Dendritic cell treated with granulocyte-macrophage colony-stimulating factor and Interleukin-4, amounts not matched to agents 40 ng/mL and 50 ng/mL, for 4 days (primary cell): Measurements from ENCODE around the gene TIGAR.
A peak's percentile ranks its signal among the peaks of the same experiment; 100 is the strongest.

Experiments
- H3K27ac Mint-ChIP-seq: one replicate; pipeline ENCODE4 v1.8.0; 2022; ENCODE audit warnings: mild to moderate bottlenecking, mixed read lengths
- H3K27me3 Mint-ChIP-seq: one replicate; pipeline ENCODE4 v1.8.0; 2022; ENCODE audit warnings: mild to moderate bottlenecking, mixed read lengths
- H3K36me3 Mint-ChIP-seq: one replicate; pipeline ENCODE4 v1.8.0; 2022; ENCODE audit warnings: low read depth, mixed read lengths
- H3K4me1 Mint-ChIP-seq: one replicate; pipeline ENCODE4 v1.8.0; 2022; ENCODE audit warnings: low read depth, mixed read lengths
- H3K4me3 Mint-ChIP-seq: one replicate; pipeline ENCODE4 v1.8.0; 2022; ENCODE audit warnings: mild to moderate bottlenecking, moderate library complexity, mixed read lengths
- H3K9me3 Mint-ChIP-seq: one replicate; pipeline ENCODE4 v1.8.0; 2022; ENCODE audit warnings: mixed read lengths
- intact Hi-C: fragments of 100-400 bp; cut with micrococcal nuclease; formaldehyde crosslinking; loops from one replicate; pipeline ENCODE4 v1.15.0; 2022

TIGAR gene

DNA sequence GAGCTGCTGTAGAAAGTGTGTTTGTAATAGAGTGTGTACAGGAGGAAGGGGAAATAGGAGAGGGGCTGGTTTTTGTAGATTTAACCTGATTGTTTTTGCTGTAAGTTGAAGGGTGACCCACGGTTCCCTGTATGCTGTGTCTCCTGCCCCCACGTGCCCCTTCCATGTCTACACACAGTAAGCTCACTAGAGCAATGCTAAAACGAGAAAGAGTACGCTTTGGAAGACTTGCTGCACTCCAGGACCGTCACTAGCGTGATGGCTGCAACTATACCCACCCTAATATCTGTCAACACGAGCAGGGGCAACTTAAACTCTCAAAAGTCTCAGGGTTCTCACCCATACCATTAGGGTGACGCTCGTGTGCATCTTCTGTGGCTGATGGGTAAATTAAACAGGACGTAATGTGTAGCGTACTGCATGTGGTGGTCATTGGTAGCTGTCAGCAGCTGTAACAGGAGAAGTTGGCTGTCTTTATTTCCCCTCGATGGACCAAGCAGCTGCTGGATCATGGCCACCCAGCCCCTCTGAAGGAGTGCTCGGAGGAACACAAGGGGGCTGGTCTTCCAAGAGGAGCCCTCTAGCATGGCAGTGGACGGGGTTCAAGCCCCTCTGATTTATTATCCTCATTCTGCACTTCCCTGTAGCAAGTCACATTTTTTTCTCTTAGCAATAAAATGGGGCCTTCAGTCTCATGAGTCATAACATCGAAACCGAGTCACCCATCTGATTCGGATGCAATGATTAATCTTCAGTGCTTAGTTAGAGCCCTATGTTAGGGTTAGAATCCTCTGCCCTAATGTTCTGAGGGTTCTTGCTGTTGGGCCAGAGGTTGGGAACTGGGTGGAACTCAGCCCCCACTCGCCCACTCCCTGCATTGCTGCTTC, 33.4 kb upstream of the TIGAR start:
- H3K4me3 Mint-ChIP-seq = peak overlapping the region; percentile 41
- H3K36me3 Mint-ChIP-seq = peaks cover 28% of the 10 kb centered on the region
- peaks cover 84% of the 10 kb centered on the region for H3K4me1 Mint-ChIP-seq
- peak overlapping the region; percentile 88 for H3K27ac Mint-ChIP-seq
- no peaks in the 10 kb centered on the region for H3K9me3 Mint-ChIP-seq
- peaks cover 1% of the 10 kb centered on the region for H3K27me3 Mint-ChIP-seq
- intact Hi-C loops = loop anchor here (5.0 kb wide), 2 partner anchors 35 to 415 kb away; partner anchors contain the start of genes PARP11 and TIGAR

DNA sequence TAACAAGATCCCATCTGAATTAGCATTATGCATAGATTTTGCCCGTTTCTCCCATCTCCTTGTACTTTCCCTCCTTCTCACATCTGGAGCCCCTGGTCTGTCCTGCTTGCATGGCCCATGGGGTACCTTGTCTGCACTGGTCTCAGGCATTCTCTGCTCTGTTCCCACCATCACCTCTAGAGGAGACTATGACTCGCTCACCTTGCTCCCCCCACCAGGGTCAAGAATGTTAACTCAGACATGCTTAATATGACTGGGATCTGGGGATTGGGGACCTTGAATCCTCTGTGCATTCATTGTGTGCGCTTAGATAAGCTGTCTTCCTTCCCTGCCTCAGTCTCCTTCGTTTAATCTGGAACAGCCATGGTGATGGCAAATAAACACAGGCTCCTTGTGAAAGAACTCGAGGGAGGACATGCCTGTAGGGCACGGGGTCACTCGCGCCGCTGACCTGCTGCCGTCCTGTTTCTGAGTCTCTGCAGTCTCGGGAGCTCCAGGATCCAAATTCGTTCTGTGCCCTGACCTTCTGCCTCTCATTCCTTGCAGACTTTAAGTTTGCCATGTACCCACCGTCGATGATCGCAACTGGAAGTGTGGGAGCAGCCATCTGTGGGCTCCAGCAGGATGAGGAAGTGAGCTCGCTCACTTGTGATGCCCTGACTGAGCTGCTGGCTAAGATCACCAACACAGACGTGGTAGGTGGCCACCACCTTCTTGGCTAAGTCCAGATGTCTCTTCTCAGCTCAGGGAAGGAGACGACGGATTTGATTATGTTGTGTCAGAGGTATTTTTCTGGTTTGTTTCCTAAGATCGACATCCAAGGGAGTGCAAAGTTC, 32.5 kb upstream of the TIGAR start:
- Mint-ChIP-seq H3K9me3 (no peaks in the 10 kb centered on the region), H3K4me3 (peak overlapping the region; percentile 69), H3K36me3 (peaks cover 18% of the 10 kb centered on the region), H3K4me1 (peaks cover 88% of the 10 kb centered on the region), H3K27ac (peak overlapping the region; percentile 88), H3K27me3 (no peaks in the 10 kb centered on the region)
- intact Hi-C loops = loop anchor here (5.0 kb wide), 2 partner anchors 34 to 416 kb away; partner anchors contain the start of genes PARP11 and TIGAR

DNA sequence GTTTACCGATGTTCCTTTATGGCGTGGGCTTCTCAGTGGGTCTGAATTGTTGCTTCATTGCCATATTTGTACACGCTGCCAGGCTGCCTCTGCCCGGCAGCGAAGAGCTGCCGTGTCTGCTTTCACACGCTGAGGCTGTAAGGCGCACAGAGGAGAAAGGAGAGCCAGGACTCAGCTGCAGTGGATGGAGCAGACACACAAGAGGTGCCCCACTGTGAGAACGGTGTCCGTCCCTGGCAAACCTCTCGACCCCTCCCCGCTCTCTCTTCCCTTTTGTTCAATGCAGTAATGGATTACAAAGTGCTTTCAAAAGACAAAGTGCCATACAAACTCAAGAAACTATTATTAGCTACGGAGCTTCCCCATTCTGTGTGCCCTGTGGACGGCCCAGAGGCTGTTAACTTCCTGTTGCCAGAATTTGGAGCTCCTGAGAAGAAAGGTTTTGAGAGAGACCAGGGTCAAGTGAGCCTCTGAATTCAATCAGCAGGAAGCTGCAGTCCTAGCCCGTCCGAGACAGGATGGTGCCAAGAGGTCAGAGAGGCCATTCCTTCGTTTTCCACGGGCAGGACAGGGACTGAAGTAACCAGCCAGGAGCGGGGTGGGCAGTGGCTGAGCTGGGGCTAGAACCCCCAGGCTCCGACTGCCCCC, 31.7 kb upstream of the TIGAR start:
- peaks cover 10% of the 10 kb centered on the region for H3K36me3 Mint-ChIP-seq
- H3K27ac Mint-ChIP-seq = peak overlapping the region; percentile 88
- H3K4me3 Mint-ChIP-seq = peak overlapping the region; percentile 69
- H3K27me3 Mint-ChIP-seq = no peaks in the 10 kb centered on the region
- H3K4me1 Mint-ChIP-seq = peaks cover 86% of the 10 kb centered on the region
- intact Hi-C loops = loop anchor here (5.0 kb wide), 2 partner anchors 33 to 417 kb away; partner anchors contain the start of genes PARP11 and TIGAR
- no peaks in the 10 kb centered on the region for H3K9me3 Mint-ChIP-seq

DNA sequence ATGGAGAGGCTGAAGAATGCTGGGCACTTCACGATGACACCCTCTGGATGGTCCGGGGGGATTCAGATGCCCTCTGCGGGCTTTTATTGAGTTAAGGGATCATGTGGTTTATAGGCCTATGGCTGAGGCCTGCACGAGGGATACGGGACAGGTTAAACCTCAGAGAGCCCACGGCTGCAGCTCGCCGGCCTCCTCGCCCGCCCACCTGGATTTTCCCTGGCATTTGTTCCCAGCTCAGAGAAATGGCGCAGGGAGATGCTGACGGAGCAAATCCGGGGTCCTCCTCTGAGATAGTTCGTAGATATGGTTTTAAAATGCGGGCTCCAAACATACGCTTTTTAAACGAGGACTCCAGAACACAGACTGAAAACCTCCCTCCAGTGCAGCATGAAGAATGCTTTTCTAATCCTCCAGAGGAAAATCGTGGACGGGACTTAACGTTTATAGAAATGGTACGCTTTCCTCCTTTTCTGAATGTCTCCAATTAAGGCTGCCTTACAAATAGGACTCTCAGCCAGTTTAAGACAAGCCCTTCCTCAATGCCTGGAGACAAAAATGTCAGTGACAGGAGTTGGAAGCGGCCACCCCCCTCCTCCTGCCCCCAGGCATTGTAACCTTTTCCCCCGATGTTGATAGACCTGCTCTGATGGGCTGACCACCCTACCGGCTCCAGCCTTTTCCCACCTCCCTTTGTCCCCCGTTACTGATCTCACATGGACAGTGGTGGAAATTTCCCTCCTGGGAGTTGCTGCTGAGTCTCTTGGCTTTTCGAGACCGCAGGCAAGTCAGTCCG, 30.8 kb upstream of the TIGAR start:
- H3K4me3 Mint-ChIP-seq = peak overlapping the region; percentile 69
- H3K27ac Mint-ChIP-seq = peak overlapping the region; percentile 88
- peaks cover 13% of the 10 kb centered on the region for H3K36me3 Mint-ChIP-seq
- H3K4me1 Mint-ChIP-seq = peaks cover 91% of the 10 kb centered on the region
- H3K27me3 Mint-ChIP-seq = no peaks in the 10 kb centered on the region
- H3K9me3 Mint-ChIP-seq = no peaks in the 10 kb centered on the region
- intact Hi-C loops = loop anchor here (5.0 kb wide), 2 partner anchors 32 to 418 kb away; partner anchors contain the start of genes PARP11 and TIGAR

DNA sequence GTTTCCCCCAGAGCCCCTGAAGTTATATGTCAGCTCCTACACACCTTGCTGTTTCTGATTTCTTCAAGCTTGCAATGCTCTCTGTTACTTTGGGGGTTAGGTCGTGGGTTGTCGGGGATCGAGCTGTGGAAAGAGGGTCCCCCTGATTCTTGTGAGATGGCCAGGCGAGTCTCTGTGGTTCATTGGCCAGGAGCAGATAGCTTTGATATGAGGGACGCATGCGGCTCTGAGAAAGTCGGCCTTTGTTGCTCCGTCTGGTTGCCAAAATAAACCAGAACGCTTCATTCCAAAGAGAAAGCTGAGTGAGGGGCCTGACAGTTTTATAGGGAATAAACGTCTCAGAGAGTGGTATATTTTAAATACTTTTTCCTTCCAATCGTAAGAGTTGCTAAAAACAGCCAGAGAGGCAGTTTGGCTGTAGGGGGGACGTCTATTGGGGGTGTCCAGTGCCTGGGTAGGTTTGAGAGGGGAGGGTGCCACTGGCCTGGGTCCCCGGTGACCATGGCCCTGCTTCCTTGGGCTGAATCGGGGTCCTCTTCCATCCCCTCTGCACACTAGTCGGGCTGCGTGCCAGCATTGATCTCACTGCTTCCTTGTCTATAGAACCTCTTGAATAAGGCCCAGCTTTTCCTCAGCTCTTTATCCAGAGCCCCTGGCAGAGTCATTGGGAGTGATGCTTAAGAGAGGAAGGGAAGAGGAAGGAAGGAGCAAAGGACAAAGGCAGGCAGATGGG, 28.5 kb upstream of the TIGAR start:
- Mint-ChIP-seq H3K27ac (no peak overlapping the region), H3K27me3 (no peaks in the 10 kb centered on the region), H3K4me3 (no peak overlapping the region), H3K4me1 (peaks cover 68% of the 10 kb centered on the region), H3K9me3 (no peaks in the 10 kb centered on the region), H3K36me3 (peaks cover 16% of the 10 kb centered on the region)
- intact Hi-C loops = no loop called here

DNA sequence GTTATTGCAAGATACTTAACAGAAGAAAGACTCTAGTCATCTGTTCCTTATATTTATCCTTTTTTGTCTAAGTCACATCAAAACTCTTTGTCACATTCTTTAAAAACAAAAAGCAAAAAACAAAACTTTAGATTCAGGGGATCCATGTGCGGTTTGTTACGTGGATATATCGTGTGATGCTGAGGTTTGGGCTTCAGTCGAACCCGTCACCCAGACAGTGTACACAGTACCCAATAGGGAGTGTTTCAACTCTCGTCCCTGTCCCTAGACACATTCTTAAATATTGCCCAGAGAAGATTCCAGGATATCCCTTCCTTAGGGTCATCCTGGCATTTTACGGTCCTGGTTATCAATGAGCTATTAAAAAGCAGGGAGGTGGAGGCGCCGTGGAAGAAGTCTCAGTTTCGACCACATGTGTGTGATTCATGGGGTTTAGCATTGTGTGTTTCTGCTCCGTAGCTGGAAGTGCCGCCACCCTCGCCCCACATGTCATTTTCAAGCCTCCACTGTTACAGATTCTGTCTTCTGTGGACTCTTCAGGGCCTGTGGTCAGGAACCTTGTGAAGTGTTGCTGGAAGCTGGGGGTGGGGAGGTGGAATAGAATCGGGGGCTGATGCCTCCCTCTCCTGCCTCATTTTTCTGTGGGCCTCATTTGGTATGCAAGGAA, 27.6 kb upstream of the TIGAR start:
- Mint-ChIP-seq H3K4me3 (no peak overlapping the region), H3K36me3 (peaks cover 16% of the 10 kb centered on the region), H3K4me1 (peaks cover 62% of the 10 kb centered on the region), H3K27me3 (no peaks in the 10 kb centered on the region), H3K27ac (peak overlapping the region; percentile 44), H3K9me3 (no peaks in the 10 kb centered on the region)
- intact Hi-C loops = no loop called here

DNA sequence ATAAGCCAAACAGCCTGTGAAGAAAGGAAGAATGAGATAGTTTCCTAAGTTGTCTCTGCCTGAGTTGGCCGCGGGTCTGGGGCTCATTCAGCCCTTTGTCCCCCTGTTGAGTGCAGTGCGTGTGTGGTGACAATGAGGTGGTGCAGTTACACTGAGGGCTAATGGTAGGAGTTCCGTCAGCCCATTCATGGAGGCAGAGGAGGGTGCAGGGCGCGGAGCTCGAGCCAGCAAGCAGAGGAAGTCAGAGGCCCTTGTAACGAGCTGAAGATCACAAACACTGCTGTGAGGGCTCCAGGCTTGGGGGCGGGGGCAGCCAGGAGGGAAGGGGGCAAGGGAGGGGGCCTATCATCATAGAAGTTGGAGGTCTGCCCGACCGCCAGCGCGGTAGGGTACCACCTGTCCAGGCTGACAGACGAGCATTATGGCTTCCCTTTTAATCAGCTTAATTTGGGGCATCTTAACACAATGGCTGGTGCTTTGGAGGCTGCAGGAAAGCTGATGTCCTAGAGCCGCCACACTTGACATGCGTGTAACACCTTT, 27.0 kb upstream of the TIGAR start:
- no peaks in the 10 kb centered on the region for H3K27me3 Mint-ChIP-seq
- H3K4me1 Mint-ChIP-seq = peaks cover 57% of the 10 kb centered on the region
- intact Hi-C loops = no loop called here
- peaks cover 16% of the 10 kb centered on the region for H3K36me3 Mint-ChIP-seq
- H3K4me3 Mint-ChIP-seq = no peak overlapping the region
- no peaks in the 10 kb centered on the region for H3K9me3 Mint-ChIP-seq
- peak overlapping the region; percentile 44 for H3K27ac Mint-ChIP-seq

DNA sequence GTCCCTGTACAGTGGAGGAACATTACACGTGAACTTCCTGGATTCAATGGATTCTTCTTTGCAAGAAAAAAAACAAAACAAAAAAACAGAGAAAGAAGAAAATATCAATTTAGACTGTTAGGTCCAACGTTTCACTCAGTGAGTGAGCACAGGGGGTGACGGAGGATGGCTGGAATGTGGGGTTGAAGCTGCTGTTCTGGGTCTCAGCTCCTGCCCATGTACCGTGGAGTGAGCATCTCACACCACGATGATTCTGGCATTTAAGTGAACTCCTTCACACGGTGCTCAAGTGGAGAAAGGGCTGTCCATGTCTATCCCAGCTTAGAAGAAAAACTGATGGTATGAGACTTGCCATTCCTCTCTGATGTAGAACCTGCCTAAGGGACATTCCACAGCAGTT, 24.3 kb upstream of the TIGAR start:
- H3K36me3 Mint-ChIP-seq = peaks cover 18% of the 10 kb centered on the region
- H3K9me3 Mint-ChIP-seq = no peaks in the 10 kb centered on the region
- intact Hi-C loops = no loop called here
- no peak overlapping the region for H3K27ac Mint-ChIP-seq
- no peaks in the 10 kb centered on the region for H3K27me3 Mint-ChIP-seq
- H3K4me1 Mint-ChIP-seq = peaks cover 35% of the 10 kb centered on the region
- H3K4me3 Mint-ChIP-seq = no peak overlapping the region

DNA sequence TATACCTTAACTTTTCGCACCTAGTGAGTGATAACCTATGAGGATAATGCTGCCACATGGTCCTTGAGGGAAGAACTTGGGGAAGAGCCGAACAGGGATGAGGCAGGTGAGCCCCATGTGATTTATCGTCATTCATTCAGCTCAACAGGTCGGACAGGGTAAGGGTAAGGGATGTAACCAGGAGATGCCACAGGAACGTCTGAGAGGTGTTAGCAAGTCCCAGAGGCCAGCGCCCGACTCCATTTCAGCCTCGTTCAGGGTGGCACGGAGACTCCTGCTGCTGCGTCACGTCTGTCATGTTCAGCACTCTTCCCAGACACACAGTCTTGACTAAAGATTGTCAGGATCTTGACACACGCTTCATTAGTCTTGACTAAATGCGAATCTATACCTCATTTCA, 23.4 kb upstream of the TIGAR start:
- intact Hi-C loops = no loop called here
- no peak overlapping the region for H3K27ac Mint-ChIP-seq
- H3K27me3 Mint-ChIP-seq = no peaks in the 10 kb centered on the region
- peaks cover 28% of the 10 kb centered on the region for H3K4me1 Mint-ChIP-seq
- no peaks in the 10 kb centered on the region for H3K9me3 Mint-ChIP-seq
- H3K36me3 Mint-ChIP-seq = peaks cover 27% of the 10 kb centered on the region
- no peak overlapping the region for H3K4me3 Mint-ChIP-seq

DNA sequence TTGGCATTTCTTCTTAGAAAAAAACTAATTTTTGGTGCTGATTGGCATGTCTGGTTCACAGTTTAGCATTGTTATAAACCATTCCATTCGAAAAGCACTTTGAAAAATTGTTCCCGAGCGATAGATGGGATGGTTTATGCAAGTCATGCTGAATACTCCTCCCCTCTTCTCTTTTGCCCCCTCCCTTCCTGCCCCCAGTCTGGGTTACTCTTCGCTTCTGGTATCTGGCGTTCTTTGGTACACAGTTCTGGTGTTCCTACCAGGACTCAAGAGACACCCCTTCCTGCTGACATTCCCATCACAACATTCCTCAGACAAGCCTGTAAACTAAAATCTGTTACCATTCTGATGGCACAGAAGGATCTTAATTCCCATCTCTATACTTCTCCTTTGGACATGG, 20.1 kb upstream of the TIGAR start:
- Mint-ChIP-seq H3K36me3 (peaks cover 30% of the 10 kb centered on the region), H3K4me1 (peaks cover 10% of the 10 kb centered on the region), H3K27ac (no peak overlapping the region), H3K4me3 (no peak overlapping the region), H3K9me3 (no peaks in the 10 kb centered on the region), H3K27me3 (no peaks in the 10 kb centered on the region)
- intact Hi-C loops = loop anchor here (10.0 kb wide), 1 partner anchor 224 kb away; no protein-coding TSS in a partner anchor

DNA sequence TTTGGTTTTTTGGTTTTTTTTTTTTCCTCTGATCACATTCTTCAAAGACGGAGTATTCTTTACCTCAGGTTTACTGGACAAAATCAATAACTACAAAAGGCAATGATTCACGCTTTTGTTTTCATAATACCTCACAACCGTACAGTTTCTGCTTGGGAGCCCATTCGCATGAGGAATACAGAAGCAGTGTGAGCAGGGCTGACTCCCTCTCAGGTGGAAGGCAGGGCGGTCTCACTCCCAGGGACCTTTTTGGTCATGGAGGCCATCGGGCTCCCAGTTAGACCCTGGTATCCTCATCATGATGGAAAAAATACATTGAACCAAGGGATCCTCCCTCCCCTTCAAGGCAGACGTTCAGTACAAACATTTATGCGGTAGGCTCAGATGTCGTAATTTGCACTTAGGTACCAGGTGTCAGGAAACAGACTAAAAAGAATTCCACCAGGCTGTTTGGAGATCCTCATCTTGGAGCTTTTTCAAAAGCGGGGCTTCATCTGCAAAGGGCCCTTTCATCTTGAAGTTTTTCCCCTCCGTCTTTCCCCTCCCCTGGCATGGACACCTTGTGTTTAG, 19.0 kb upstream of the TIGAR start:
- H3K27ac Mint-ChIP-seq = no peak overlapping the region
- no peak overlapping the region for H3K4me3 Mint-ChIP-seq
- intact Hi-C loops = loop anchor here (10.0 kb wide), 1 partner anchor 223 kb away; no protein-coding TSS in a partner anchor
- no peaks in the 10 kb centered on the region for H3K27me3 Mint-ChIP-seq
- peaks cover 30% of the 10 kb centered on the region for H3K36me3 Mint-ChIP-seq
- H3K4me1 Mint-ChIP-seq = peaks cover 10% of the 10 kb centered on the region
- no peaks in the 10 kb centered on the region for H3K9me3 Mint-ChIP-seq
